HFFc6 (cell line): ENCODE results near the gene PLXND1. TPM values are rescaled to one million over a fixed set of nuclear protein-coding genes. Genes with fewer than 3 reads are reported as not detected.

Source experiments
- DNase-seq: peaks from one replicate; pipeline ENCODE4 v3.0.0-alpha.2; 2018
- H3K27ac Mint-ChIP-seq: 2 replicates; pipeline ENCODE4 v1.8.0; 2020; ENCODE audit warnings: mild to moderate bottlenecking, mixed read lengths
- H3K27me3 Mint-ChIP-seq: 2 replicates; pipeline ENCODE4 v1.8.0; 2021; ENCODE audit warnings: mild to moderate bottlenecking, moderate library complexity, mixed read lengths; ENCODE audit not compliant: insufficient read depth
- H3K36me3 Mint-ChIP-seq: 2 replicates; pipeline ENCODE4 v1.8.0; 2021; ENCODE audit warnings: low read depth, mixed read lengths
- H3K4me1 Mint-ChIP-seq: 2 replicates; pipeline ENCODE4 v1.8.0; 2020; ENCODE audit warnings: low read depth, mixed read lengths
- H3K4me3 Mint-ChIP-seq: 2 replicates; pipeline ENCODE4 v1.8.0; 2020; ENCODE audit warnings: mild to moderate bottlenecking, moderate library complexity, mixed read lengths
- H3K9me3 Mint-ChIP-seq: 2 replicates; pipeline ENCODE4 v1.8.0; 2020; ENCODE audit warnings: mild to moderate bottlenecking, mixed read lengths
- total RNA-seq, 6 experiments: library from RNA; stranded (reverse); fragmentation: NEBNext Ultra II Directional; extraction: Animal tissue kit (Norgen Biotek cat#: 25700); gene quantifications; 2 replicates in 1 of 6; 3 replicates in 5 of 6; pipeline ENCODE4 v1.2.3, GENCODE V29; 2021
- TF ChIP-seq, protein P1 (sequence below): fragments of 200-600 bp; sonication (generic); IDR thresholded peaks from 2 replicates; pipeline ENCODE4 v1.5.0; 2021; ENCODE audit warnings: antibody characterized with exemption, mild to moderate bottlenecking

Gene PLXND1
- total RNA-seq, 6 experiments from 2014 or later: 86.7 to 118 (median 108) TPM

DNA sequence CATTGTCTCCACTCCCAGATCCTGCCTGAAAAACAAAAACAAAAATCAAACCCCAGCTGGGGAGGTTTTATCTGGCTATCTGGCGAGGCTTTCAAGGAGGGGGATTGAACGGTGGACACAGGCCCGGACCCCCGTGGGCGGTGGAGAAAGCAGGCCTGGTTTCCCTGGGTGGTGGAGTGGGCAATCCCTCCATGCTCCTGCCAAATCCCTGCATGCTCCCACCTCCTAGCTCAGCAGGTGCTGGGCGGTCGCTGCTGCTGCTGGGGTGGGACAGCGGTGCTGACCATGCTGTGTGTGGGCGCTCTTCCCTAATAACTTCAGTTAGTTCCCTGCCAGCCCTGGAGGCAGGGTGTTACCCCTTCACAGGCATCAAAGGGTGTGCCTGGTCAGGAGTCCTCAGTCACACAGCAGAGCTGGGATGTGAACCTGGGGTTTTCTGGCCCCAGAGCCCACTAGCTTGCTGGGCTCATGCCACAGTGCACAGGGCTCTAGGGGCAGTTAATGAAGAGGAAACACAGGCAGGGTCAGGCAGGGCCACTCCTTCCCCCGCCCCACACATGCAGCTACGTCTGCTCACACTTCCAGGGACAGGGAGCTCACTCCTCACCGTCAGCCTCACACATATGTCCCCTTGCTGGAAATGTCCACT, 15.9 kb upstream of the PLXND1 start:
- H3K27me3 Mint-ChIP-seq: peaks cover 3% of the 10 kb centered on the region
- TF ChIP-seq, protein P1, sequence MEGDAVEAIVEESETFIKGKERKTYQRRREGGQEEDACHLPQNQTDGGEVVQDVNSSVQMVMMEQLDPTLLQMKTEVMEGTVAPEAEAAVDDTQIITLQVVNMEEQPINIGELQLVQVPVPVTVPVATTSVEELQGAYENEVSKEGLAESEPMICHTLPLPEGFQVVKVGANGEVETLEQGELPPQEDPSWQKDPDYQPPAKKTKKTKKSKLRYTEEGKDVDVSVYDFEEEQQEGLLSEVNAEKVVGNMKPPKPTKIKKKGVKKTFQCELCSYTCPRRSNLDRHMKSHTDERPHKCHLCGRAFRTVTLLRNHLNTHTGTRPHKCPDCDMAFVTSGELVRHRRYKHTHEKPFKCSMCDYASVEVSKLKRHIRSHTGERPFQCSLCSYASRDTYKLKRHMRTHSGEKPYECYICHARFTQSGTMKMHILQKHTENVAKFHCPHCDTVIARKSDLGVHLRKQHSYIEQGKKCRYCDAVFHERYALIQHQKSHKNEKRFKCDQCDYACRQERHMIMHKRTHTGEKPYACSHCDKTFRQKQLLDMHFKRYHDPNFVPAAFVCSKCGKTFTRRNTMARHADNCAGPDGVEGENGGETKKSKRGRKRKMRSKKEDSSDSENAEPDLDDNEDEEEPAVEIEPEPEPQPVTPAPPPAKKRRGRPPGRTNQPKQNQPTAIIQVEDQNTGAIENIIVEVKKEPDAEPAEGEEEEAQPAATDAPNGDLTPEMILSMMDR: no peak
- no peaks in the 10 kb centered on the region for H3K36me3 Mint-ChIP-seq
- peaks cover 33% of the 10 kb centered on the region for H3K4me1 Mint-ChIP-seq
- no peak for DNase-seq
- H3K4me3 Mint-ChIP-seq: no peak overlapping the region
- no peaks in the 10 kb centered on the region for H3K9me3 Mint-ChIP-seq
- no peak overlapping the region for H3K27ac Mint-ChIP-seq

DNA sequence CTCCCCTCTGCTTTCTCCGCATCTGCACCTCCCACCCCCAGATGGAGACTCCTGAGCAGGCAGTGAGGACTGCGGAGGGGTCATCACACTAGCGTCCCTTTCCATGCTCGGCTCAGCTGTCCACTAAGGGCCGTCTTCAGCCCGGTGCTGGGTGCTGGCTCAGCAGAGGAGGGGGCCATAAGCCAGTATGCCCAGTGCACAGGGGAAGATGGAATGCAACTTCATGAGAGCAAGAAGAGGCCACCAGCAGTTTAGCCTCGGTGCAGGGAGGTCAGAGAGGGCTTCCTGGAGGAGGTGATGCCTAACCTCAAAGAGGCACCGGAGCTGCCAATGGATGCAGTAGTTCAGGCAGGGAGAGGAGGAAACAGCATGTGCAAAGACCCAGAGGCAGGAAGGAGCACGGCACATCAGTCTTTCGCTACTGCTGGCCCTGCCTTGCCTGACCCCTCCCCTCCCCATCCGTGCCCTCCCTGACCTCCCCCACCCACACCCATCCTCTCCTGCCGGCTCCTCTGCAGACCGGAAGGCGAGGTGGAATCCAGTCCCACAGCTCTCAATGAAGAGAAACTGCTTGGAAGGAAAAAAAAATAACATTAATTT, 15.2 kb upstream of the PLXND1 start:
- Mint-ChIP-seq H3K36me3 (no peaks in the 10 kb centered on the region), H3K27ac (no peak overlapping the region), H3K9me3 (no peaks in the 10 kb centered on the region), H3K27me3 (peaks cover 3% of the 10 kb centered on the region), H3K4me3 (no peak overlapping the region), H3K4me1 (peaks cover 36% of the 10 kb centered on the region)
- TF ChIP-seq, protein P1: no peak
- no peak for DNase-seq

DNA sequence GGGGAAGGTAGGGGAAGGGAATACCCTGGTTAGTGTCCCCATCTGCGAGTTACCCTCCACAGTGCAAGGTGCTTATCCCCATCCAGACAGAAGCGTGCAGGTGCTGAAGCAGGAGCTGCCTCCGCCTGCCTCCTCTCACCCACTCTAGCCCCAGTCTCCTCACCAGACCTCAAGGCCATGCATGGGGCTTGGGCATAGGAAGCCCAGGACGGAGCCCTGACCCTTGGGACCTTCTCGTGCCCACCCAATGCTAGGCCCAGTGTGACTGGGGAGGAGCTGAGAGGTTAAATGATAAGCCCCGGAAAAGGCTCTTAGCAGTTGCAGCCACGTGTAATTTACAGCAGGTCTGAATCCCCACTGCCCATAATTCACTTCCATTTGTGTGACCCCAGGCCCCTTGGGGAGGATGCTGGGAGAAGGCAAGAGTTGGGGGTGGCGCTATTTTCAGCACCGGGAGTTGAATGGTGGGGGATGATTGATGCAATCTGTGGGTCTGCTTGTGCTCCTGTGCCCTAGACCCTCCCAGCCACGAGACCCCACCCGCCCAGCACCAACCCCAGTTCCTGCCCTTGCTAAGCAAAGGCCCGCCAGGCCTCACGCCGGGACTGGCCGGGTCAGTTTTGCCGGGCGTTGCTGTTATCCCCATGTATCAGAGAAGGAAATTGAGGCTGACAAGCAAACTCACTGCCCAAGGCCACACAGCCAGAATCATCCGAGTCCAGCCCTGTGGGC, 14.5 kb upstream of the PLXND1 start:
- TF ChIP-seq, protein P1: no peak
- peaks cover 3% of the 10 kb centered on the region for H3K27me3 Mint-ChIP-seq
- peaks cover 37% of the 10 kb centered on the region for H3K4me1 Mint-ChIP-seq
- H3K9me3 Mint-ChIP-seq: no peaks in the 10 kb centered on the region
- no peak overlapping the region for H3K27ac Mint-ChIP-seq
- no peaks in the 10 kb centered on the region for H3K36me3 Mint-ChIP-seq
- DNase-seq: no peak
- no peak overlapping the region for H3K4me3 Mint-ChIP-seq

DNA sequence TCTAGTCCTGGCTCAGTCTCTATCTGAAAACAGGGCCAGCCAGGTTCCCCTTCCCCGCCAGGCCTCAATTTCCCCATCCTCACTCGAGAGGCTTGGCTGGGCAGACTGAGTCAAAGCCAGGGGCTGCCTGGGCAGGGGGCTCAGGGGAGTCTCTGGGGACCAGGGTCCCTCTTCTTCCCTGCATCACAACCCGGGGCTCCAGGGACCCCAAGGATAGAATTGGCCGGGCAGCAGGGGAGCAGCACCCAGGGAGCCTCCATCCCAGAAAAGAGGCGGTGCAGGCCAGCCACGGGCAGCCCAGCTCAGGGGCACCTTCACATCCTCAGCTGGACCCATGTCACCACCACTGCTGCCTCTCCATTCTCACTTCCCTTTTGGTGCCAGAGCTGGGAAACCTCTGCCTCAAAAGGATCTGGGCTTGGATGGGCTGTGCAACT, 13.3 kb upstream of the PLXND1 start:
- H3K27me3 Mint-ChIP-seq: peaks cover 3% of the 10 kb centered on the region
- no peak overlapping the region for H3K27ac Mint-ChIP-seq
- H3K9me3 Mint-ChIP-seq: no peaks in the 10 kb centered on the region
- peaks cover 35% of the 10 kb centered on the region for H3K4me1 Mint-ChIP-seq
- DNase-seq: no peak
- TF ChIP-seq, protein P1: no peak
- H3K36me3 Mint-ChIP-seq: no peaks in the 10 kb centered on the region
- no peak overlapping the region for H3K4me3 Mint-ChIP-seq

DNA sequence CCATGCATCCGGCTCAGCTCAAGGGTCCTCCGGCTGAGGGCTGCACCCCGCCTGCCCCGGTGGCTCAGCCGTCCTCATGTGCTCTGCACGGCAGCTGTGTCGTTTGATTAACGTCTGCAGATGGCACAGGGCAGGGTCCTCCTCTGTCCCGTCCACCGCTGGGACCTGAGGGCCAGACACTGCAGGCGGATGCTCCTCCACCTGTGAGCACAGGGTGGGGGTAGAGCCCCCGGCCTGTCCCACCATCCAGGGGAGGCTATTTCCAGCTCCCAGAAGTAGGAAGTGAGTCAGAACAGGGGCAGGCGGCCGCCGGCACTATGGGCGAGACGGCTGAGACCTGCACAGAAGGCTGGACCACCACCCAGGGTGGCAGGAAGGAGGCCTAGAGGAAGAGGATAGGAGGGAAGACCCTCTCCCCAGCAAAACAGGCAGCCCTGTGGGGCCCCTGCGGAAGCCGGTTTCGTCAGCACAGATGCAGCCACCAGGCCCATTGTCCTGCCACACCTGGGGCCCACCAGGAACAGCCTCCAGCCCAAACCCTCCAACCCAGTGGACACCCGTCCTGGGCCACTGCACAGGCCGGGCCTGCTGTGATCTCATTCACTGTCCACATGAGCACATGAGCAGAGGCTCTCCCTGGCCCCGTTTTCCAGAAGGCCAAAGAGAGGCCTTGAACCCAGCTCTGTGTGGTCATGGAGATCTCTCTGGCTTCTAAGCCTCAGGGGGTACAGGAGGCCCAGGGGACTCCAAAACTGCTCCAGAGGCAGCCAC, 12.6 kb upstream of the PLXND1 start:
- no peak overlapping the region for H3K4me3 Mint-ChIP-seq
- DNase-seq: no peak
- no peaks in the 10 kb centered on the region for H3K9me3 Mint-ChIP-seq
- no peak overlapping the region for H3K27ac Mint-ChIP-seq
- TF ChIP-seq, protein P1: no peak
- no peaks in the 10 kb centered on the region for H3K36me3 Mint-ChIP-seq
- H3K27me3 Mint-ChIP-seq: peaks cover 3% of the 10 kb centered on the region
- peaks cover 30% of the 10 kb centered on the region for H3K4me1 Mint-ChIP-seq
